Panc1 (cell line): Measurements from ENCODE around the gene ARHGAP33. TPM values are rescaled to one million over a fixed set of nuclear protein-coding genes. Genes with fewer than 3 reads are reported as not detected.

Experiments used
- ATAC-seq: fragments of 200-7000 bp; cut with Tn5 transposase; 2 replicates; pipeline ENCODE4 v1.9.1; 2020; ENCODE audit warnings: mild to moderate bottlenecking, moderate library complexity
- BruUV-seq: library from RNA; stranded (reverse); fragments of 400-500 nt; replicated peaks from 2 replicates; lab custom pipeline; 2021; lab: Mats Ljungman, UMichigan
- CTCF ChIA-PET: fragments of 300-600 bp; sonication (Branson Sonifier 250); formaldehyde crosslinking; loops from one replicate; lab custom pipeline; 2022; ENCODE audit warnings: antibody characterized with exemption; lab: Charles Lee
- POLR2A ChIA-PET: fragments of 300-600 bp; sonication (Branson Sonifier 250); formaldehyde crosslinking; loops from one replicate; lab custom pipeline; 2022; ENCODE audit warnings: antibody characterized with exemption; lab: Charles Lee
- DNase-seq: peaks from one replicate; pipeline ENCODE4 v3.0.0-alpha.2; 2010; ENCODE audit warnings: low read depth, low spot score
- H3K27ac ChIP-seq: 2 replicates; pipeline ENCODE4 v1.5.1; 2011; ENCODE audit warnings: mild to moderate bottlenecking, low read length, inconsistent platforms
- H3K27me3 ChIP-seq: fragments of 200-500 bp; sonication (Bioruptor generic); 2 replicates; pipeline ENCODE4 v1.6.0; 2014; ENCODE audit warnings: low read length, inconsistent platforms; ENCODE audit not compliant: control insufficient read depth, insufficient read depth
- H3K36me3 ChIP-seq: fragments of 200-500 bp; sonication (Bioruptor generic); 2 replicates; pipeline ENCODE4 v1.5.1; 2014; ENCODE audit warnings: inconsistent platforms, mild to moderate bottlenecking, low read length, moderate library complexity; ENCODE audit not compliant: control insufficient read depth, insufficient read depth
- H3K4me1 ChIP-seq: 2 replicates; pipeline ENCODE4 v1.5.1; 2011; ENCODE audit warnings: inconsistent platforms, mild to moderate bottlenecking, low read length, moderate library complexity; ENCODE audit not compliant: control insufficient read depth, insufficient read depth
- H3K4me3 ChIP-seq, 2 experiments: 2 replicates each; pipeline ENCODE4 v1.5.1; 2011 to 2012; ENCODE audit warnings: low read depth in 2 of 2, low read length in 2 of 2, mild to moderate bottlenecking in 2 of 2, inconsistent platforms in 1 of 2, moderate library complexity in 1 of 2
- H3K9me3 ChIP-seq: fragments of 200-500 bp; sonication (Bioruptor generic); 2 replicates; pipeline ENCODE4 v1.5.1; 2014; ENCODE audit warnings: low read depth, mild to moderate bottlenecking, inconsistent platforms, low read length, moderate library complexity; ENCODE audit not compliant: control insufficient read depth, insufficient read depth
- POLR2AphosphoS5 ChIP-seq: IDR thresholded peaks from 2 replicates; pipeline ENCODE4 v1.6.1; 2012; ENCODE audit warnings: mild to moderate bottlenecking, low read depth, low read length, moderate library complexity
- REST ChIP-seq, 2 experiments: IDR thresholded peaks; 2 replicates each; pipeline ENCODE4 v1.6.1; 2011 to 2012; ENCODE audit warnings: low read depth in 2 of 2, control low read depth in 1 of 2, low read length in 1 of 2, mild to moderate bottlenecking in 1 of 2, moderate library complexity in 1 of 2; ENCODE audit not compliant: insufficient read depth in 1 of 2
- SIN3A ChIP-seq: IDR thresholded peaks from 2 replicates; pipeline ENCODE4 v1.6.1; 2012; ENCODE audit warnings: low read depth, mild to moderate bottlenecking, low read length, moderate library complexity, borderline replicate concordance; ENCODE audit not compliant: insufficient read depth
- TCF7L2 ChIP-seq: IDR thresholded peaks from 2 replicates; pipeline ENCODE4 v1.6.1; 2011; ENCODE audit warnings: mild to moderate bottlenecking, low read depth, low read length, inconsistent platforms
- in situ Hi-C: cut with HindIII; loops from 2 replicates; pipeline ENCODE4 v1.10.0; 2016; ENCODE audit warnings: low sequenced_read_pairs, low pct_unique_long_range_greater_than_20kb
- intact Hi-C: fragments of 100-400 bp; cut with micrococcal nuclease; formaldehyde crosslinking; loops from one replicate; pipeline ENCODE4 v1.10.0; 2022; ENCODE audit not compliant: unreplicated experiment
- total RNA-seq: library from RNA; stranded (reverse); gene quantifications from one replicate; pipeline ENCODE4 v1.2.1, GENCODE V29; 2021; ENCODE audit not compliant: unreplicated experiment
- TF ChIP-seq, protein P1 (sequence below): fragments of 450-650 bp; IDR thresholded peaks from 2 replicates; pipeline ENCODE4 v1.5.1; 2017; ENCODE audit warnings: mild to moderate bottlenecking

Gene ARHGAP33
- total RNA-seq, 1 experiment from 2014 or later: 35.8 TPM

DNA sequence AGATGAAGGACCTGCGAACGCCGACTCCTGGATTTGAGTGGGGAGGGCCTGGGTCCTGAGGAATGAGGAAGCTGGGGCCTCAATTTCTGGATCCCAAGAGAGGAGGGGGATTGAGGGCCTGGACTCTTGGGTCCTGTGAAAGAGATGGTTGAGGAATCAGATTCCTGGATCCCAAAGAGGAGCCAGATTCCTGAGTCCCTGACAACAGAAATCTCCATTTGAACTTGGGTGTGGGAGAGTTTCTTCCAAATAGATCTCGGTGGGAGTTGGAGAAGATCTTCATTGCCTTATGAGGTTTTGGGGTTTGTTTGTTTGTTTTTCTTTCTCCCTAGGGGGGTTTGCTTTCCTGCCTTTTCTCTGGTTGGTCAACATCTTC, 29.3 kb upstream of the ARHGAP33 start:
- BruUV-seq: no TSS peak
- ChIA-PET POLR2A (interaction anchor here (0.8 to 1.2 kb wide), 3 partner anchors 13 to 77 kb away, joined by 3 read pairs; no protein-coding TSS in a partner anchor), CTCF (no interaction called here)
- in situ Hi-C loops (no loop called here), intact Hi-C loops (no loop called here)
- TF ChIP-seq REST (IDR thresholded peaks at IDR 0.05; ENCODE audit: insufficient read depth in 1 of 2, low read depth in 2 of 2, low read length in 1 of 2) (no peak), POLR2AphosphoS5 (no peak), TCF7L2 (no peak), SIN3A (no peak)
- TF ChIP-seq, protein P1, sequence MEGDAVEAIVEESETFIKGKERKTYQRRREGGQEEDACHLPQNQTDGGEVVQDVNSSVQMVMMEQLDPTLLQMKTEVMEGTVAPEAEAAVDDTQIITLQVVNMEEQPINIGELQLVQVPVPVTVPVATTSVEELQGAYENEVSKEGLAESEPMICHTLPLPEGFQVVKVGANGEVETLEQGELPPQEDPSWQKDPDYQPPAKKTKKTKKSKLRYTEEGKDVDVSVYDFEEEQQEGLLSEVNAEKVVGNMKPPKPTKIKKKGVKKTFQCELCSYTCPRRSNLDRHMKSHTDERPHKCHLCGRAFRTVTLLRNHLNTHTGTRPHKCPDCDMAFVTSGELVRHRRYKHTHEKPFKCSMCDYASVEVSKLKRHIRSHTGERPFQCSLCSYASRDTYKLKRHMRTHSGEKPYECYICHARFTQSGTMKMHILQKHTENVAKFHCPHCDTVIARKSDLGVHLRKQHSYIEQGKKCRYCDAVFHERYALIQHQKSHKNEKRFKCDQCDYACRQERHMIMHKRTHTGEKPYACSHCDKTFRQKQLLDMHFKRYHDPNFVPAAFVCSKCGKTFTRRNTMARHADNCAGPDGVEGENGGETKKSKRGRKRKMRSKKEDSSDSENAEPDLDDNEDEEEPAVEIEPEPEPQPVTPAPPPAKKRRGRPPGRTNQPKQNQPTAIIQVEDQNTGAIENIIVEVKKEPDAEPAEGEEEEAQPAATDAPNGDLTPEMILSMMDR: no peak
- H3K4me3 ChIP-seq: peak overlapping the region; percentile 92 to 97
- no peak for DNase-seq
- peak overlapping the region; percentile 98 for H3K27ac ChIP-seq
- H3K36me3 ChIP-seq: no peaks in the 10 kb centered on the region
- H3K9me3 ChIP-seq: no peaks in the 10 kb centered on the region
- H3K4me1 ChIP-seq: peaks cover 24% of the 10 kb centered on the region
- no peak for ATAC-seq
- H3K27me3 ChIP-seq: no peaks in the 10 kb centered on the region

DNA sequence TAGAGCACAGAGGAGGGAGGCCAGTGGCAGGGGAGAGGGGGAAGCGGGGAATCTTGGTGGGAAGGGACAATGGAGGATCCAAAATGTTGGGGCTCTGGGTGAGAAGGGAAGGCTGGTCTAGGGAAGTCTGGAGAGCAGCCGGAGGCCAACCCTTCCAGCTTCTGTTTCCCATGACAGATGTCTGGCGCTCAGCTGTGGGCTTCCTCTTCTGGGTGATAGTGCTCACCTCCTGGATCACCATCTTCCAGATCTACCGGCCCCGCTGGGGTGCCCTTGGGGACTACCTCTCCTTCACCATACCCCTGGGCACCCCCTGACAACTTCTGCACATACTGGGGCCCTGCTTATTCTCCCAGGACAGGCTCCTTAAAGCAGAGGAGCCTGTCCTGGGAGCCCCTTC, 28.8 kb upstream of the ARHGAP33 start:
- no peak for DNase-seq
- no peaks in the 10 kb centered on the region for H3K9me3 ChIP-seq
- ChIA-PET POLR2A (interaction anchor here (1.2 kb wide), 1 partner anchor 43 kb away, joined by 3 read pairs; no protein-coding TSS in a partner anchor), CTCF (no interaction called here)
- no TSS peak for BruUV-seq
- in situ Hi-C loops: no loop called here
- H3K36me3 ChIP-seq: no peaks in the 10 kb centered on the region
- intact Hi-C loops: no loop called here
- no peaks in the 10 kb centered on the region for H3K27me3 ChIP-seq
- H3K4me1 ChIP-seq: peaks cover 24% of the 10 kb centered on the region
- H3K27ac ChIP-seq: peak overlapping the region; percentile 98
- peak overlapping the region; percentile 92 to 97 for H3K4me3 ChIP-seq
- no peak for TF ChIP-seq TCF7L2
- TF ChIP-seq, protein P1: no peak
- TF ChIP-seq POLR2AphosphoS5: no peak
- no peak for TF ChIP-seq REST (IDR thresholded peaks at IDR 0.05; ENCODE audit: insufficient read depth in 1 of 2, low read depth in 2 of 2, low read length in 1 of 2)
- no peak for TF ChIP-seq SIN3A
- no peak for ATAC-seq
